Keratinocyte (primary cell): ENCODE data around the gene OR2L13.

Experiments
- CTCF ChIP-seq, 3 experiments: IDR thresholded peaks in 1 of 3; conservative IDR thresholded peaks in 1 of 3; optimal IDR thresholded peaks in 1 of 3; 2 replicates in 2 of 3; 3 replicates in 1 of 3; pipeline versions ENCODE3 to v1.5.1; 2011; ENCODE audit warnings: low read length in 3 of 3, mild to moderate bottlenecking in 3 of 3, moderate library complexity in 2 of 3, control low read depth in 1 of 3, inconsistent platforms in 1 of 3; ENCODE audit not compliant: insufficient read depth in 2 of 3; ENCODE audit errors: extremely low read depth in 1 of 3
- EZH2 ChIP-seq: IDR thresholded peaks from one replicate; pipeline ENCODE4 v1.6.1; 2012; ENCODE audit warnings: inconsistent platforms, mild to moderate bottlenecking, low read length, moderate library complexity

DNA sequence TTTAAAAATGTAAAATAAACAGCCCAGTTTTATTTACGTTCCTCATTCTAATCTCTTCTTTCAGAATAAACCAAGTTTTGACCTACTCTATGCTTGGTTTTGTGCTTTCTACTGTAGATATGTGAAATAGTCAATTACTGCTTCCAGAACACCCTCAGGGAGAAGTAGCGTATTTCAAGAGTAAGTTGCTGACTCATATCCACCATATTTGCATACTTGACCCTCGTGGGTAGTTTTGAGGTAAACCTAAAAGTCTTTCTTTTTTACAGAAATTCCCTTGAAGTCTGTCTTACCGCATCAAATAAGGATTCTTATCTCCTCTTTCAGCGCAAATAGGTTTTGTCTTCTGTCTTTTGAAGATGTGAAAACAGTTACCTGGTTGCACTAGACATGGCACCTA, 49.8 kb upstream of the OR2L13 start:
- no peak for TF ChIP-seq EZH2
- TF ChIP-seq CTCF (optimal IDR thresholded peaks at IDR 0.05 in 1 of 3, IDR thresholded peaks at IDR 0.05 in 1 of 3, conservative IDR thresholded peaks at IDR 0.05 in 1 of 3; ENCODE audit: extremely low read depth in 1 of 3, insufficient read depth in 2 of 3, low read length in 3 of 3): no peak
